A673 (cell line): ENCODE results near the gene THG1L.

Experiments
- CTCF ChIP-seq: fragments of 300-800, 200-600 bp; sonication (generic); conservative IDR thresholded peaks from 2 replicates; pipeline ENCODE4 v1.5.1; 2017; ENCODE audit warnings: low read depth, mild to moderate bottlenecking, antibody characterized with exemption, low read length, moderate library complexity, mixed read lengths
- EZH2 ChIP-seq: fragments of 200-600 bp; sonication (generic); IDR thresholded peaks from 2 replicates; pipeline ENCODE4 v1.6.1; 2017; ENCODE audit warnings: borderline replicate concordance, low read depth, mild to moderate bottlenecking, mixed read lengths, antibody characterized with exemption, low read length; ENCODE audit not compliant: poor library complexity, severe bottlenecking

- TF ChIP-seq CTCF (no peak), EZH2 (no peak)
Observed at GRCh38 chr5:157690690-157691433, 40.4 kb upstream of the THG1L start.
